Measurements from ENCODE around the gene MICAL1.

The MICAL1 gene

DNA sequence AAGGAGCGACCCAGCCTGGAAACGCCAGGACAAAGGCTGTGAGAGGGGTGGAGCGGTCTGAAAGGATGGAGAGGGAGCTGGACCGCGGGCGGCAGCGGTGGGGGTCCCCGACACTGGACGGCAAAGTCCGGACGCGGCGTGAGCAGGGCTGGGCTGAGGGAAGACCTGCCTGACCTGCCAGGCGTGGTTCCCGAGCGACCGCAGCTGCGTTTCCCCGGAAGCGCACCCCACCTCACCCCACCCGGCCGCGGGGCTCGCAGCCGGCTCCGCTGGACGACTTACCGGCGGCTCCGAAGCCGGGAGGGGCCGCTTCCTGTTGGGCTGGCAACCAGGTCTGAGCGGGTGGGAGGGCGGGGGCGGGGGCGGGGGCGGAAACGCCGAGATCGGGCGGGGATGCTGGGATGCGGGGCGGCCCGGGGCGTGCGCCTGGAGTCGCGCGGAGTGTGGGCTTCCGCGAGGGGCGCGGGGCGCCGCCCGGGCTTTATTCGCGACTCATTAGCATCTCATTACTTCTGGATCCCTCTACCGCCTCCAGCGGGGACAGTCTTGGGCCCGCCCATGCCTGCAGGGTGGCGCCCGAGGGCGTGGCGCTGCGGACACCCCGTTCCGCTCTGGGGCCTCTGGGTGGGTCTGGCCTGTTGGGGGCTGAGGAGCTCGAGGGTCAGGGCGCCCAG is at the start of gene MICAL1:
MICAL1 (minus strand) TSS at position 336 of the 674 bp plus-strand sequence. CDS start 1,576 bp downstream, outside the sequence.
- FAIRE-seq: no peak

DNA sequence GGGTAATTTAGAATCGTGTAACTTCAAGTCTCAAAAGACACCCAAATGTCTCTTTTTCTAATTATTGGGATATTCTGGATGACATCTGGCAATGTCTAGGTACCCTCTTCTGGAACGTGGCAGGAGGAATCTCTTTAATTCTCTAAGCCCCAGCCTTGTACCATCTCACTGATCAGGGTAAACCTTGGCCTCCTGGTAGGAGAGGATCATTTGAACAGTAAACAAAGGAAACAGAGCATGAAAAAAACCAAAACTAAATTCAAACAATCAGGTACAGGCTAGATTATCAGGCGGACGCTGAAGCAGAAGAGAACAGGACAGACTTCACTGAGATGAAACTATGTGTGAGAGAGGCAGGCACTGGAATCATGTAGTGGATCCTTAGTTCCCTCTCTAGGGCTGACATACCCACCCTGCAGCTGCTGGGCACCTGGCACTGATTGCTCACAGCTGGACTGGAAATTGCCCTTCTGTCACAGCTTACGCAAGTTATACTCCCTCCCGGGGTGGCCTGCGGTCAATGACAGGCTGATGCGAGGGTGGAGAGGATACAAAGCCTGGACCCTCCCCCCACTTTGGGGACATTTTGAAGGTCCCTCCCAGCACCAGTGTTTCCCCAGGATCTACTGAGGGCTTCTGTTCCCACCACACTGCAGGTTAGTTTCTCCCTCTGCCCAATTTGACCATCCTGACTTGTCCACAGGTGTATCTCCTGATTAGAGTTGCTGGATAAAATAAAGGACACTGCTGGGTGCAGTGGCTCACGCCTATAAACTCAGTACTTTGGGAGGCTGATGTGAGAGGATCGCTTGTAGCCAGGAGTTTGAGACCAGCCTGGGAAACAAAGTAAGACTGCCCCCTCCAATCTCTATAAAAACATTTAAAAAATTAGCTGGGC is 48.0 kb upstream of the MICAL1 start:
- FAIRE-seq: no peak

DNA sequence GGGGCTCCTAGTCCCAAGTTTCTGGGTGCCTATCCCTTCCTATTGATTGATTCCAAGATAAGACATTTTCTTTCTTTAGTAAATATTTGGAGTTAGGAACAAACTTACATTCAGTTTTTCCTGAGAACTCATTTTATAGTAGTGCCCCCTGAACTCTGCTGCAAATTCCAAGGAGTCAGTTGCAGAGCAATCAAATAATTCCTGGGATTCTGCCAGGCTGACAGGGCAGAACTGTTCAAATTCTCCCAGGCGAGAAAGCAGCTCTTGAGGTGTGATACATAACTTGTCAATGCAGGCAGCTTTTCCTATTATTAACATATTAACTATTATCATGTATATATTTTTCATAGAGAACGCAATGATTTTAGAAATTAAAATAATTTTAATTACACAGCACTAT is 43.4 kb upstream of the MICAL1 start:
- FAIRE-seq: no peak

DNA sequence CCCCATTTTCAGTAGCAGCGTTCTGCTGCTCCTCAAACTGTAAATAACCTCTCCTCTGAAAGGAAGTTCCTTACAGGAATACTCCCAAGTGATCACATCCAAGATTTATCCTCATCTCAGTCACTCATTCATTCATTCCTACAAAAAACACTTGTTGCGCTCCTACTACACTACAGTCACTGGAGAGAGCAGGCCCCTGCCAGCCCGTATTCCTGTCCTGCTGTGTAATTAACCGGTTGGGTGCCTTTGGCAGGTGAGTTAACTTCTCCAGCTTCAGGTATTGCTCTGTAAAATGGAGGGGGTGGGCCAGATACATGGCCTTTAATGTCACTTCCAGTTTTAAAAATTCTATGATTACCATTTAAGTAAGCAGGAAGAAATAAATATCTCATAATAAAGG is 42.5 kb upstream of the MICAL1 start:
- no peak for FAIRE-seq

GRCh38 chr6:109496036-109496772 is 40.6 kb upstream of the MICAL1 start:
- no peak for FAIRE-seq

DNA sequence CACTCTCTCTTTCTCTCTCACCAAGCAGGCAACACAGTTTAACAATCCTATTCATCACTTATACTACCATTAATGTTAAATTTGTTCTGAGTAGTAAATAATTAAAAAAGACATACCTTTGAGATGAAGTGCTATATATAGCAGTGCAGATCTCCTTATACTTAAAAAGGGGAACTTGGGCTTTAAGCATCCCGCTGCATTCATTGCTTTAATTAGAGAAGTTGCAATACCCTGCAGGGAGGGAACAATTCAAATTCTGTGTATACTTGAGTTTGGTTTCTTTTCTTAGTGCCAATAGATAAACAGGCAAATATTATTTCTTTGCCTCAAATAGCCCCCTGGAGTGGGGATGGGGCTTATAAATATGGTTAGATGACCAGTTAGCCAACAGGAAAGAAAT is 38.3 kb upstream of the MICAL1 start:
- FAIRE-seq: no peak

GRCh38 chr6:109491207-109491938 is 35.8 kb upstream of the MICAL1 start:
- FAIRE-seq: no peak

GRCh38 chr6:109490713-109491112 is 35.1 kb upstream of the MICAL1 start:
- no peak for FAIRE-seq

DNA sequence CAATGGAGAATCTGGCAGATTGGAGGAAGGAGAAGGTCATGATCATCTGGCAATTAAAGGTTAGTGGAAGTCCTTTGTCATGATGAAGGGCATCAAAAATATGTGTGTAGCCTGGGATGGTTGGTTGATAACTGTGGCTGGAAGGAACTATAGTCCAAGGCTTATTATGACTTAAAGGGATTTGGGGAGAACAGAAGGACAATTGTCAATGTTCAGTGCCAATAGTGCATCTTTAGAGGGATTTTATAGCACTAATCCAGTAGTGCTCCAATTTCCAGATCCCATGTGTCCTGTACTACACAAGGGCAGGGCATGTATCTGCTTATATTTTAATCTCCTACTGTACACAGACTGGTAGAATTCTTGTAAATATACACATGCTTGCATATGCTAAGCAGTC is 32.4 kb upstream of the MICAL1 start:
- no peak for FAIRE-seq

- FAIRE-seq: no peak
Observed at GRCh38 chr6:109486068-109486467, 30.5 kb upstream of the MICAL1 start.

GRCh38 chr6:109485266-109485935 is 29.8 kb upstream of the MICAL1 start:
- no peak for FAIRE-seq

GRCh38 chr6:109484122-109484521 is 28.6 kb upstream of the MICAL1 start:
- no peak for FAIRE-seq

GRCh38 chr6:109483735-109484057 is 28.1 kb upstream of the MICAL1 start:
- FAIRE-seq: no peak

- no peak for FAIRE-seq
Observed at GRCh38 chr6:109482905-109483734, 27.5 kb upstream of the MICAL1 start, which contains the start of gene ZBTB24. Gene ZBTB24 (minus strand): TSS chr6:109483219. CDS start chr6:109482026, 1,193 bp downstream.

GRCh38 chr6:109480993-109481480 is 25.5 kb upstream of the MICAL1 start:
- no peak for FAIRE-seq

GRCh38 chr6:109478841-109479624 is 23.5 kb upstream of the MICAL1 start:
- FAIRE-seq: no peak

GRCh38 chr6:109478222-109478805 is 22.7 kb upstream of the MICAL1 start:
- FAIRE-seq: no peak

GRCh38 chr6:109477725-109478124 is 22.2 kb upstream of the MICAL1 start:
- FAIRE-seq: no peak

- no peak for FAIRE-seq
Observed at GRCh38 chr6:109477184-109477583, 21.6 kb upstream of the MICAL1 start.

DNA sequence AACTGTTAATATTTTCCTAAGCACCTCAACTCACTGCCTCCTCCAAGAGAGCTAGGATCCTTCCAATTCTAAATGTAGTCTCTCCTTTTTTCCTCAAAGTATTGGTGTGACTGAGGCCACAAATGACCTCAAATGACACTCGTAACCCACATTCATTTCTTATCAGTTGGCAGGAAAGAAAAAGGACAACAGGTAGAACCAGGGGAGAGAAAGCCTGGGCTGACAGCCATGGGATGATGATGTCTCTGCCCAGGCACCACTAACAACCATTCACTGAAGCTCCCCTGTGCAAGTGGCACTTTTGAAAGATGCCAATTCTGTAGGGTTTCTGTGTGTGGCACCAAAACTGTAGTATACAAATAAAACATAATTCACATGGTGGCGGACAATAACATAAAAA is 20.1 kb upstream of the MICAL1 start:
- FAIRE-seq: no peak

Measured in G401.6 (cell line).